PC-3 (cell line): ENCODE data around the gene RBBP8. TPM values are rescaled to one million over a fixed set of nuclear protein-coding genes. Genes with fewer than 3 reads are reported as not detected.

Source experiments
- ATAC-seq: fragments of 200-7000 bp; cut with Tn5 transposase; 2 replicates; pipeline ENCODE4 v1.9.1; 2020; ENCODE audit warnings: mild to moderate bottlenecking, moderate library complexity
- BruUV-seq: library from RNA; stranded (reverse); fragments of 400-500 nt; replicated peaks from 2 replicates; lab custom pipeline; 2021; lab: Mats Ljungman, UMichigan
- CTCF ChIA-PET: fragments of 300-600 bp; sonication (Branson Sonifier 250); formaldehyde crosslinking; loops from one replicate; lab custom pipeline; 2022; ENCODE audit warnings: antibody characterized with exemption; lab: Charles Lee
- POLR2A ChIA-PET: fragments of 300-600 bp; sonication (Branson Sonifier 250); formaldehyde crosslinking; loops from one replicate; lab custom pipeline; 2022; ENCODE audit warnings: antibody characterized with exemption; ENCODE audit not compliant: unreplicated experiment; lab: Charles Lee
- DNase-seq: peaks from one replicate; pipeline ENCODE4 v3.0.0-alpha.2; 2015
- H2AFZ ChIP-seq: fragments of 300-600 bp; sonication (generic); 2 replicates; pipeline ENCODE4 v1.6.0; 2016; ENCODE audit warnings: antibody characterized with exemption, low read length
- H3F3A ChIP-seq: fragments of 300-600 bp; sonication (generic); one replicate; pipeline ENCODE4 v1.6.0; 2017; ENCODE audit warnings: antibody characterized with exemption, low read length, control low read depth, mild to moderate bottlenecking; ENCODE audit not compliant: unreplicated experiment
- H3K27ac ChIP-seq: fragments of 300-600 bp; sonication (generic); 2 replicates; pipeline ENCODE4 v1.5.1; 2016; ENCODE audit warnings: mild to moderate bottlenecking, low read length
- H3K27me3 ChIP-seq: fragments of 300-600 bp; sonication (generic); 2 replicates; pipeline ENCODE4 v1.6.1; 2016; ENCODE audit warnings: low read length, mixed read lengths
- H3K36me3 ChIP-seq: fragments of 300-600 bp; sonication (generic); 2 replicates; pipeline ENCODE4 v1.6.1; 2016; ENCODE audit warnings: low read depth, mixed run types, low read length, mixed read lengths
- H3K4me1 ChIP-seq: fragments of 300-600 bp; sonication (generic); 2 replicates; pipeline ENCODE4 v1.5.1; 2016; ENCODE audit warnings: low read length; ENCODE audit not compliant: insufficient read depth
- H3K4me2 ChIP-seq: fragments of 300-600 bp; sonication (generic); 2 replicates; pipeline ENCODE4 v1.6.0; 2016; ENCODE audit warnings: low read length
- H3K4me3 ChIP-seq: fragments of 300-600 bp; sonication (generic); 2 replicates; pipeline ENCODE4 v1.5.1; 2016; ENCODE audit warnings: mild to moderate bottlenecking, low read length, mixed read lengths
- H3K79me2 ChIP-seq: fragments of 300-600 bp; sonication (generic); 2 replicates; pipeline ENCODE4 v1.6.1; 2017; ENCODE audit warnings: low read length, mixed read lengths
- H3K9ac ChIP-seq: fragments of 300-600 bp; sonication (generic); 2 replicates; pipeline ENCODE4 v1.6.0; 2016; ENCODE audit warnings: mild to moderate bottlenecking, low read length
- H3K9me2 ChIP-seq: fragments of 300-600 bp; sonication (generic); replicated peaks from 2 replicates; pipeline ENCODE4 v1.6.1; 2016; ENCODE audit warnings: mixed run types, low read length, mixed read lengths
- H3K9me3 ChIP-seq: fragments of 300-600 bp; sonication (generic); 2 replicates; pipeline ENCODE4 v1.6.1; 2016; ENCODE audit warnings: low read length, mixed read lengths
- H4K20me1 ChIP-seq: fragments of 300-600 bp; sonication (generic); 2 replicates; pipeline ENCODE4 v1.6.1; 2016; ENCODE audit warnings: low read length, mixed read lengths
- EZH2 ChIP-seq: fragments of 300-600 bp; sonication (generic); IDR thresholded peaks from one replicate; pipeline ENCODE4 v1.6.1; 2017; ENCODE audit warnings: antibody characterized with exemption, mild to moderate bottlenecking, low read length; ENCODE audit not compliant: unreplicated experiment
- EZH2phosphoT487 ChIP-seq: fragments of 300-600 bp; sonication (generic); IDR thresholded peaks from 2 replicates; pipeline ENCODE4 v1.6.1; 2018; ENCODE audit warnings: mild to moderate bottlenecking, antibody characterized with exemption, low read length, borderline replicate concordance
- intact Hi-C: fragments of 100-400 bp; cut with micrococcal nuclease; formaldehyde crosslinking; loops from 2 replicates; pipeline ENCODE4 v1.9.0; 2023
- total RNA-seq: library from RNA; depleted of rRNA; stranded (reverse); fragments of >200 nt; gene quantifications from 2 replicates; pipeline ENCODE4 v1.2.3, GENCODE V29; 2014
- TF ChIP-seq, protein P1 (sequence below): fragments of 300-600 bp; sonication (generic); conservative IDR thresholded peaks from 2 replicates; pipeline ENCODE4 v1.5.1; 2017; ENCODE audit warnings: antibody characterized with exemption, low read depth, mild to moderate bottlenecking, low read length

Gene RBBP8
- total RNA-seq, 1 experiment from 2014 or later: 31.9 TPM

DNA sequence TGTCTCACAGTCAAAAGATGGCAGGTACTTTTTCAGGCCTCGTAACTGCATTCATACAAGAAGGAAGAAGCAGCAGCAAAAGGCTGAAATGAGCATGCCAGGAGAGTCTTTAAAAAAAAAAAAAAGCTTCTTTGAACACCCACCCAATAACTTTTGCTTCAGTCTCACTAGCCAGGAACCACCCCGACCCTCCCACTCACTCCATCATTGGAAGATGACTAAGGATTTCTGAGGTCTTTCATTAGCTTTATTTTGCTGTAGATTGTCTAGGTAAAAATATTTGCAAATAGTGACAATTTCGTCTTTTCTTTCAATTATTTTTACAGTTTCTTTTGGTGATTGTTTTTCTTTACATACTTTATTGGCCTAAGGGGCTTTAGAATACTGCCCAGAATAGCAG is 37.9 kb downstream of the RBBP8 start:
- Histone ChIP-seq H3K9ac (no peak overlapping the region), H3K9me3 (no peaks in the 10 kb centered on the region), H3K27me3 (no peaks in the 10 kb centered on the region), H3F3A (no peaks in the 10 kb centered on the region), H4K20me1 (no peaks in the 10 kb centered on the region), H3K79me2 (no peaks in the 10 kb centered on the region), H3K4me3 (no peak overlapping the region), H3K9me2 (no peaks in the 10 kb centered on the region), H3K4me2 (no peak overlapping the region), H3K27ac (no peak overlapping the region), H3K4me1 (no peaks in the 10 kb centered on the region), H2AFZ (no peak overlapping the region), H3K36me3 (peaks cover 11% of the 10 kb centered on the region)
- CTCF ChIA-PET: interaction anchor here (0.7 kb wide), 1 partner anchor 10 kb away, joined by 7 read pairs; no protein-coding TSS in a partner anchor
- TF ChIP-seq EZH2phosphoT487: no peak
- TF ChIP-seq, protein P1, sequence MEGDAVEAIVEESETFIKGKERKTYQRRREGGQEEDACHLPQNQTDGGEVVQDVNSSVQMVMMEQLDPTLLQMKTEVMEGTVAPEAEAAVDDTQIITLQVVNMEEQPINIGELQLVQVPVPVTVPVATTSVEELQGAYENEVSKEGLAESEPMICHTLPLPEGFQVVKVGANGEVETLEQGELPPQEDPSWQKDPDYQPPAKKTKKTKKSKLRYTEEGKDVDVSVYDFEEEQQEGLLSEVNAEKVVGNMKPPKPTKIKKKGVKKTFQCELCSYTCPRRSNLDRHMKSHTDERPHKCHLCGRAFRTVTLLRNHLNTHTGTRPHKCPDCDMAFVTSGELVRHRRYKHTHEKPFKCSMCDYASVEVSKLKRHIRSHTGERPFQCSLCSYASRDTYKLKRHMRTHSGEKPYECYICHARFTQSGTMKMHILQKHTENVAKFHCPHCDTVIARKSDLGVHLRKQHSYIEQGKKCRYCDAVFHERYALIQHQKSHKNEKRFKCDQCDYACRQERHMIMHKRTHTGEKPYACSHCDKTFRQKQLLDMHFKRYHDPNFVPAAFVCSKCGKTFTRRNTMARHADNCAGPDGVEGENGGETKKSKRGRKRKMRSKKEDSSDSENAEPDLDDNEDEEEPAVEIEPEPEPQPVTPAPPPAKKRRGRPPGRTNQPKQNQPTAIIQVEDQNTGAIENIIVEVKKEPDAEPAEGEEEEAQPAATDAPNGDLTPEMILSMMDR: no peak
- no peak for TF ChIP-seq EZH2
- ATAC-seq (no peak), DNase-seq (no peak)
- no TSS peak for BruUV-seq
- POLR2A ChIA-PET: no interaction called here
- intact Hi-C loops: no loop called here

DNA sequence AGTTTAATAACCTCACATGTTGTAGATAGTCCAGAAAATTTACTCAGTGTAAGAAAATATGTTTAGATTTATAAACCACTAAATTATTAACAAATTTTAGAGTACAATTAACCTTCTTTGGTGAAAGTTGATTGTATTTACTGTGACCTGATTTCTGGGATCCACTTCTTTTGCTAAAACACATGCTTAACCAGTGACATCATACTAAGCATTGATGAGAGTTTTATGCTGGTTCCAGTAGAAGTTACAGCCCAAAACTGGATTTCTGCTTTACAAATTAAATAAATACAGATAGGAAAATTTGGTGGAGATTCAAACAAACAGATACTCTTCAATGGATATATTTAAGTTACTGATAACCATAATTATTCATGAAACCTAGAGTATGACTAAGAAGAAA is 40.9 kb downstream of the RBBP8 start:
- Histone ChIP-seq H3K27ac (no peak overlapping the region), H3K27me3 (no peaks in the 10 kb centered on the region), H3K4me2 (no peak overlapping the region), H3K79me2 (no peaks in the 10 kb centered on the region), H2AFZ (no peak overlapping the region), H3K9ac (no peak overlapping the region), H4K20me1 (no peaks in the 10 kb centered on the region), H3F3A (no peaks in the 10 kb centered on the region), H3K4me3 (no peak overlapping the region), H3K36me3 (peaks cover 10% of the 10 kb centered on the region), H3K9me2 (no peaks in the 10 kb centered on the region), H3K4me1 (peaks cover 17% of the 10 kb centered on the region), H3K9me3 (no peaks in the 10 kb centered on the region)
- no peak for DNase-seq
- no peak for ATAC-seq
- ChIA-PET CTCF (no interaction called here), POLR2A (no interaction called here)
- no peak for TF ChIP-seq EZH2
- TF ChIP-seq, protein P1: no peak
- TF ChIP-seq EZH2phosphoT487: no peak
- intact Hi-C loops: no loop called here
- BruUV-seq: no TSS peak

DNA sequence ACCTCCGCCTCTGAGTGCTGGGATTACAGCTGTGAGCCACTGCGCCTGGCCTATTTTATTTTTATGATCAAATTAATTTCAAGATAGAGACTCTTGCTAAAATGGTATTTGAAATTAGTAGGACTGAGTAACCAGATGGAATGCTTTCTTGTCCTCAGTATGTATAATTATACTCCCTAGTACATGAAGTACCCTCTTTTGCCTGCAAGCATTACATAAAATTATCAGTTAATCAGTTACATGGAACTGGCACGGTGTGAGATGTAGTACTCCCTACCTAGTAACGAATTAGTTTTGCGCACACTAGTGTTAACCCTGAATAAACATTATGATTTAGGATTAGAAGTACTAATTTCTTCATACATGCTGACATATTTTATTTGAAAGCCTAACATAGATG is 41.6 kb downstream of the RBBP8 start:
- Histone ChIP-seq H2AFZ (no peak overlapping the region), H3K4me2 (no peak overlapping the region), H3K36me3 (peaks cover 14% of the 10 kb centered on the region), H3K4me1 (peaks cover 17% of the 10 kb centered on the region), H3K27ac (no peak overlapping the region), H4K20me1 (no peaks in the 10 kb centered on the region), H3K4me3 (no peak overlapping the region), H3F3A (no peaks in the 10 kb centered on the region), H3K9ac (no peak overlapping the region), H3K79me2 (no peaks in the 10 kb centered on the region), H3K9me2 (no peaks in the 10 kb centered on the region), H3K9me3 (no peaks in the 10 kb centered on the region), H3K27me3 (no peaks in the 10 kb centered on the region)
- TF ChIP-seq, protein P1: no peak
- TF ChIP-seq EZH2 (no peak), EZH2phosphoT487 (no peak)
- intact Hi-C loops: no loop called here
- ChIA-PET POLR2A (no interaction called here), CTCF (interaction anchor here (1.0 kb wide), 1 partner anchor 161 kb away, joined by 3 read pairs; no protein-coding TSS in a partner anchor)
- DNase-seq (no peak), ATAC-seq (no peak)
- no TSS peak for BruUV-seq
